Fibroblast of villous mesenchyme (primary cell): ENCODE measurements around the gene PPID. TPM values are rescaled to one million over a fixed set of nuclear protein-coding genes. Genes with fewer than 3 reads are reported as not detected.

Experiments
- DNase-seq: peaks from one replicate; pipeline ENCODE4 v3.0.0-alpha.2; 2010; ENCODE audit warnings: low read depth
- H3K4me3 ChIP-seq: 2 replicates; pipeline ENCODE4 v1.5.1; 2011; ENCODE audit warnings: low read depth, mild to moderate bottlenecking, low read length
- total RNA-seq: library from RNA; depleted of rRNA; stranded (reverse); fragments of >200 nt; gene quantifications from 2 replicates; pipeline ENCODE4 v1.2.3, GENCODE V29; 2012
- TF ChIP-seq, protein P1 (sequence below): IDR thresholded peaks from 2 replicates; pipeline ENCODE4 v1.5.1; 2012; ENCODE audit warnings: low read depth, mild to moderate bottlenecking, low read length; ENCODE audit not compliant: insufficient read depth

Gene PPID
- total RNA-seq, 1 donor: 27.2 TPM

DNA sequence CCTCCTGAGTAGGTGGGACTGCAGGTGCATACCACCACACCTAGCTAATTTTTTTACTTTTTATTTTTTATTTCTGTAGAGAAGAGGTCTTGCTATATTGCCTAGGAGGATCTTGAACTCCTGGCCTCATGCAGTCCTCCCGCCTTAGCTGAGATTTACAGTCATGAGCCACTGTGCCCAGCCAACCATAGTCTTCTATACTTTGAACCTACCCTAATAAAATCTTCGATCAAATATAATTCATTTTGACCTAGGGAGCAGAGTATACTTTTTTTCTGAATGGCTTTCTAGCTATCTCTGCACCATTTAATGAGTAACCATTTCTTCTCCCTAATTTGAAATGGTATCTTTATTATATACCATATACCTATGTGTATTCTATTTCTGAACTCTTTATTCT lies 44.4 kb downstream of the PPID start:
- DNase-seq: no peak
- H3K4me3 ChIP-seq: no peak overlapping the region
- TF ChIP-seq, protein P1, sequence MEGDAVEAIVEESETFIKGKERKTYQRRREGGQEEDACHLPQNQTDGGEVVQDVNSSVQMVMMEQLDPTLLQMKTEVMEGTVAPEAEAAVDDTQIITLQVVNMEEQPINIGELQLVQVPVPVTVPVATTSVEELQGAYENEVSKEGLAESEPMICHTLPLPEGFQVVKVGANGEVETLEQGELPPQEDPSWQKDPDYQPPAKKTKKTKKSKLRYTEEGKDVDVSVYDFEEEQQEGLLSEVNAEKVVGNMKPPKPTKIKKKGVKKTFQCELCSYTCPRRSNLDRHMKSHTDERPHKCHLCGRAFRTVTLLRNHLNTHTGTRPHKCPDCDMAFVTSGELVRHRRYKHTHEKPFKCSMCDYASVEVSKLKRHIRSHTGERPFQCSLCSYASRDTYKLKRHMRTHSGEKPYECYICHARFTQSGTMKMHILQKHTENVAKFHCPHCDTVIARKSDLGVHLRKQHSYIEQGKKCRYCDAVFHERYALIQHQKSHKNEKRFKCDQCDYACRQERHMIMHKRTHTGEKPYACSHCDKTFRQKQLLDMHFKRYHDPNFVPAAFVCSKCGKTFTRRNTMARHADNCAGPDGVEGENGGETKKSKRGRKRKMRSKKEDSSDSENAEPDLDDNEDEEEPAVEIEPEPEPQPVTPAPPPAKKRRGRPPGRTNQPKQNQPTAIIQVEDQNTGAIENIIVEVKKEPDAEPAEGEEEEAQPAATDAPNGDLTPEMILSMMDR: no peak

DNA sequence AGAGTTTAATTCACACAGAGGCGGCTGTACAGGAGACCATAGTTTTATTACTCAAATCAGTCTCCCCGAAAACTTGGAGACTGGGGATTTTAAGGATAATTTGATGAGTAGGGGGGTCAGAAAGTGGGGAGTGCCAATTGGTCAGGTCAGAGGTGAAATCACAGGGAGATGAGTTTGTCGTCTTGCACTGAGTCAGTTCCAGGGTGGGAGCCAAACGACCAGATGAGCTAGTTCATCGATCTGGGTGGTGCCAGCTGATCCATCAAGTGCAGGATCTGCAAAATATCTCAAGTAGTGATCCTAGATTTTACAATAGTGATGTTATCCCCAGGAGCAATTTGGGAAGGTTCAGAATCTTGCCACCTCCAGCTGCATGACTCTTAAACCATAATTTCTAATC lies 47.1 kb downstream of the PPID start:
- no peak overlapping the region for H3K4me3 ChIP-seq
- no peak for DNase-seq
- TF ChIP-seq, protein P1: no peak

DNA sequence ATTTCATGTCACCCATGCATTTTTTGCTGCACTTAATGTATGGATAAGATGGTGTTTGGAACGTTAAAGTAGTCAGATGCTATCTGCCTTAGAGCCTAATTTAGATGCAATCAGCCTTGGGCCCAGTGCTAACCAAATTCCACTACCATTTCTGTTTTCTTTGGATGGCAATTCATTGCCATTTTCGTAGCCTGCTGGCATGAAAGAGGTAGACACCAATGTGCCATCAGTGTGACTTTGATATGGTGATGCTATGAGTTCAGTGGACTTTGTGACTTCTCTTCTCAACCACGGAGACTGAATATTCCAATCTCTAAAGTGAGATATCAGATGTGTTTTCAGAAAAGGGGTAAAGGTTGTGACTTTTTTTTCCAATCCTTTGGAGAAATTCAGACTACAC lies 49.6 kb downstream of the PPID start:
- TF ChIP-seq, protein P1: no peak
- no peak for DNase-seq
- no peak overlapping the region for H3K4me3 ChIP-seq

DNA sequence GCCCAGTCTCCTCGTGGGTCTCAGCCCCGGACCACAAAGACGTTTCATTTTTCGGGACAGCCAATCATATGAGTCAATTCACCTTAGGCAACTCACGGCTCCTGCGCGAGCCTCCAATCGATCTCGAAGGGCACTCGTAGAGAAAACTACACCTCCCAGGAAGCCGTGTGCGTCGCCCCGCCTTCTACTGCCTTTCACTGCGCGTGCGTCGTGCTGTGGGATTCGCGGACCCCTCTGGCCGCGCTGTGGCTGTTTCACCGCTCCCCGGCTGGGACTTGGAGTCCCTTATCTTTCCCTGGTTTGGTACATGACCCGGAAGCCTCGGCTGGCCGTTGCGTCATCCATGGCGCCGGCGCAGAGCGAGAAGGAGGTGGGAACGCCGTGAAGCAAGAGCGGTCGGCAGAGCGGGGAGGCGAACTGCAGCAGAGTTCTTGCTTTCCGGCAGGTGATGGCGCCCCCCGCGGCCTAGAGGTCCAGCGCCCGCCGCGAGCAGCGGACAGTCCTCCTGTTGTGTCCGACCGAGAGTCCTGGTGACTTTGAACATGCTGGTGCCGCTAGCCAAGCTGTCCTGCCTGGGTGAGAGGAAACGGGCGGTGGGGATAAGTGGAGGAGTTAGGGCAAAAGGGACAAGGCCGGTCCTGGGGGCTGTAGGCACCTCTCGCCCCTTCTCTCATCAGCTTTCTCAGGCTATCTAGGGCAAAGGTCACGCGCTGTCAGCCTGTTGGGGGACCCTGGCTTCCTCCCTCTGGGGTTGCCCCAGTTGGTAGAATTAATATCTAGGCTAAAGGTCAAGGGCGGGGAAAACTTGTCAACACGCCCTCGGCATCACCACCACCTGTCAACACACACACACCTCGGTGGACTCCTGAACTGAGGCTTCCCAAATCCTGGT lies 51.0 kb downstream of the PPID start, which contains the start of gene ETFDH:
ETFDH (plus strand) TSS at position 382 of the 892 bp plus-strand sequence; CDS start at position 543, 161 bp downstream.
- peak within 1 kb of the TSS; percentile 96 for H3K4me3 ChIP-seq
- TF ChIP-seq, protein P1: peak; percentile 59
- DNase-seq: peak; percentile 100

DNA sequence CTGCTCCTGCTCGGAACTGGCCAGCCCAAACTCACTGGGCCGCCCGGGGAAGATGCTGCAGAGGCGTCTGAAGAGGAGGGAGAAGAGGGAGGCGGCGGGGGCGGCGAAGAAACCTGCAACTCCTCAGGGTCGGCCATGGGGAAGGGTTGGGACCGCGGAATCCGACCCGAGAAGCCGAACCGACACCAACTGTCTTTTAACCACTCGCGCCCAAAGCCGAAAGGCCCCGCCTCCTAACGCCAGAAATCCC lies 51.6 kb downstream of the PPID start, which contains the start of gene C4orf46:
C4orf46 (minus strand) TSS at position 223 of the 250 bp plus-strand sequence; CDS start at position 137, 86 bp downstream.
- peak within 1 kb of the TSS; percentile 96 for H3K4me3 ChIP-seq
- DNase-seq: no peak
- TF ChIP-seq, protein P1: no peak

DNA sequence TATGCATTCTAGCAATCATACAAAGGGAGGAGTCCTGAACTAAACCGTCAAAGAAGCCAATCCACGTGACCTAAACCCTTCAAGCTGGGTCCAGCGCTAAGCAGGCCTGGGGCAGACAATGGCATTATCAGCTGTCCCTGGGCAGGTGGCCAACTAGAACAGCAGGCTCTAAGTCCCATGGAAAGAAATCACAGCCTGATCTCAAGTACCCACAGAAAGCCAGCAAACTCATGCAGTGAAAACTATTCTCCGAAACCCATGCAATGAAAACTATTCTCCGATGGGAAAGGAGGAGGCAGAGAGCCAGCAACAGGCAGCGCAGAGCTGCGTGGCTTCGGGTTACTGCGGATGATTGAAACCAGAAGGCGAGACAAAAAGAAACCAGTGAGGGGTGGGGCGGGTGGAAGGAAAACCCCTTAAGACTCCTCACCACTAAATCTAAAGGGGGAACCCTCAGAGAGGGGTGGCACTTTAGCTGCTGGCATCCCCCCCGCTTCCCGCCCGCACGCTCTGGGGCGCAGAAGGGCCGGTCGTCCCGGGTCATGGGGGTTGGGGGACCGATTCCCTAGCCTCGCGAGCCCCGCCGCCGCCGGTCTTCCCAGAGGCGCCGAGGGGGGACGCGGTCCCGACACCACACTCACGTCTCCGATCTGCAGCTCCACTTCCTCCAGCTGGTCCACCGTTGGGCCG lies 52.1 kb downstream of the PPID start:
- H3K4me3 ChIP-seq: peak overlapping the region; percentile 96
- TF ChIP-seq, protein P1: no peak
- peak; percentile 82 for DNase-seq
